ENCODE results near the gene SCAMP4. TPM values are rescaled to one million over a fixed set of nuclear protein-coding genes. Genes with fewer than 3 reads are reported as not detected.

SCAMP4 gene
- total RNA-seq, 1 experiment from 2014 or later: 81.3 TPM

- Mint-ChIP-seq H3K4me3 (no peak overlapping the region), H3K36me3 (no peaks in the 10 kb centered on the region), H3K4me1 (peaks cover 17% of the 10 kb centered on the region), H3K27me3 (ENCODE audit: low read depth) (no peaks in the 10 kb centered on the region), H3K9me3 (no peaks in the 10 kb centered on the region), H3K27ac (no peak overlapping the region)
- ChIA-PET POLR2A (interaction anchor here (0.8 kb wide), 1 partner anchor 68 kb away, joined by 3 read pairs; no protein-coding TSS in a partner anchor), CTCF (no interaction called here)
- ATAC-seq (no peak), DNase-seq (ENCODE audit: low spot score) (no peak)
- TF ChIP-seq AR (CRISPR knock-in tag; IDR thresholded peaks at IDR 0.05): no peak
- TF ChIP-seq FOXP4 (CRISPR knock-in tag; IDR thresholded peaks at IDR 0.05): no peak
- no peak for TF ChIP-seq ZNF138 (CRISPR knock-in tag; conservative IDR thresholded peaks at IDR 0.05)
- no peak for TF ChIP-seq JAZF1 (CRISPR knock-in tag; IDR thresholded peaks at IDR 0.05)
- no peak for TF ChIP-seq PRDM15 (CRISPR knock-in tag; IDR thresholded peaks at IDR 0.05)
- TF ChIP-seq GRHL2 (CRISPR knock-in tag; IDR thresholded peaks at IDR 0.05; ENCODE audit: insufficient replicate concordance, severe bottlenecking): no peak
- no peak for TF ChIP-seq ZNF219 (CRISPR knock-in tag; IDR thresholded peaks at IDR 0.05; ENCODE audit: borderline replicate concordance)
- TF ChIP-seq GTF2I (CRISPR knock-in tag; conservative IDR thresholded peaks at IDR 0.05): no peak
- TF ChIP-seq PRRX2 (CRISPR knock-in tag; IDR thresholded peaks at IDR 0.05): no peak
- TF ChIP-seq AFF4 (CRISPR knock-in tag; IDR thresholded peaks at IDR 0.05; ENCODE audit: borderline replicate concordance): no peak
- TF ChIP-seq E2F4 (CRISPR knock-in tag; IDR thresholded peaks at IDR 0.05; ENCODE audit: borderline replicate concordance, low read depth): no peak
- TF ChIP-seq ZBTB21 (CRISPR knock-in tag; IDR thresholded peaks at IDR 0.05; ENCODE audit: borderline replicate concordance): no peak
- no peak for TF ChIP-seq E2F5 (CRISPR knock-in tag; IDR thresholded peaks at IDR 0.05)
- TF ChIP-seq ZNF532 (CRISPR knock-in tag; IDR thresholded peaks at IDR 0.05; ENCODE audit: borderline replicate concordance): no peak
- no peak for TF ChIP-seq ZBTB43 (CRISPR knock-in tag; IDR thresholded peaks at IDR 0.05)
- no peak for TF ChIP-seq TCF7 (CRISPR knock-in tag; IDR thresholded peaks at IDR 0.05; ENCODE audit: low read depth)
Observed at GRCh38 chr19:1906985-1907562, 1.9 kb downstream of the SCAMP4 start.
